ENCODE results near the gene LSAMP. TPM values are rescaled to one million over a fixed set of nuclear protein-coding genes. Genes with fewer than 3 reads are reported as not detected.

LSAMP gene
- total RNA-seq, 1 donor from 2014 or later: 5.0 TPM

DNA sequence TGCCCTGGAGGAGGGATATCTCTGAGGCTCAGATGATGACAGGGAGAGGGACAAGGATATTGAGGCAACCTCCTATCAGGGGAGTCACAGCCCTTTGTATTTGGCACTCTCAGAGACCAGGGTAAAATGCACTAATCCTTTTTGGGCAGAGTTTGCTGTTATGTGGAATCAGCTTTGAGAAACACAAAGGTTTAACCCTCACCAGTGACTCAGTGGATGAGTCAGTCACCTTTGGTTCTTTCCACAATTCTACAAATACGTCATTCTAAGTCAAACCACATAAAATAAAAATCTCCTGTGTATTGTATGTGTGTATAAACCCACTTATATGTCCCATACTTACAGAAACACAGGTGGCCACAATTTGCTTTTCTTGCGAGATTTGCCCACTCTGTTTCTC, 5.1 kb downstream of the LSAMP start:
- ATAC-seq (no peak), DNase-seq (ENCODE audit: missing footprints) (no peak)
- intact Hi-C loops (cut with DNase I): no loop called here

DNA sequence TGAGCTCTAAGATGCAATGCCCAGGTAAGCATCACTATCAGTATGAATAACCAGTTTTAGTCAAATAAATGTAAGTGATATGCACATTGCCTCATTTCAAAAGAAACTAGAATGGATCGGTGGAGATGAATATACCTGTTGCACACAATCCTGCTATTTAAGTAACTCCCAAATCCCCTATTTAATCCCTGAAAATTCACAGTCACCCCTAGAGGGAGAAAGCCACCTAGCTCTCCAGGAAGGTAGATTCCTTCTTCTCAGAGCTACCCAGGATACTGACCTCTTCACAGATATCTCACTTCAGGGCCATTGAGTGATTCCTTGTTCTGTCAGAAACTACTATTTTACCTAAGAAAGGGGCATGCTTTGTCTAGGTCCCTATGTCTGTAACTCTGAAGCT, 11.7 kb downstream of the LSAMP start:
- intact Hi-C loops (cut with DNase I): no loop called here
- DNase-seq (ENCODE audit: missing footprints): no peak
- ATAC-seq: no peak

DNA sequence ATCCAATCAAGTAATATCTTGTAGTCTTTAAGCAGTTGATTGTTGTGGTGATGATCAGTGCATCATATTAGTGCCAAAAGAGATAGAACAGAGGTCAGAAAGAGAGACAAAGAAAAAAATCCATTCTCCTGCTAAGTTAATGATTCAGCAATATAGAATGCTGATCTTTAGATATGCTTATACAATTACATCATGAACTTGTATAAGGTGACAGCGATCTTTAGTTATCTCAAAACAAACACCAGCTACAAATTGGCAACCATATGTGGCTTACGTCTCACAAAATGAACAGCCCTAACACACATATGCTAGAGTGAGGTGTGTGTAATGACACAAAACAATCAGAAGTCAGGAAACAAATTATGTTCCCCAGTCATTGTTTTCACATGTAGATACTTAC, 12.5 kb downstream of the LSAMP start:
- ATAC-seq (no peak), DNase-seq (ENCODE audit: missing footprints) (no peak)
- intact Hi-C loops (cut with DNase I): no loop called here

DNA sequence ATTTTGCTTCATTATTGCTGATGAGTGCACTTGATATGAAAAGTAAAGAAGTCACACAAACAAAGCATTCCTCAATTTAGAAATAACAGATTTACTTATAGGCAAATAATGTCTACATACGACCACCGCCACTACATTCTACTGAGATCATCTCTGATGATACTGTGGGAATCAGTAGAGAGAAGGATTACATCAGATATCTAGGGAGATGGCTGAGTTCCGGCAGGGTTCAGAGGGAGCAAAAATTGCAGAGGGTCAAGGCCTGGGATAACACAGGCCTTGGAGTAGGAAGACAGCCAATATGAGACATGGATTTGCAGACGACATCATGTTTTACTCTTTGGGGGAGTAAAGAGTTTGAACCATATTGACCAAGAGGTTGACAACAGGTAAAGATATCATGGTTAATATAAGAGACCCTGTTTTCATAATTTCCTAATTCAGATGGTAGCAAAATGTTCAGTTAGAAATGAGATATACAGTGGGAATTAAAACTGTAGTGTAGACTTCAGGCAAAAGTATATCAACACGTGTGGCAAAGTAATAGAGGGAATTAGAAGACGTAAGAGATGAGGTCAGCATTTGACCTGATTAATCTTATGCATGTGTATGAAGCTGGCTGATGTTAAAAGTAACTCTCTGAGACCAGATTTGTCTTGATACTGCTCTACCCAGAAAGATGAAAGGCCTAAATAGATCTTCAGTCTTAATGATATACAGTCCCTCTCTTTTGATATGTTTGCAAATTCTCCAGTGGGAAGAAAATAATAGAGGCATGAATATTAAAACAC, 15.6 kb downstream of the LSAMP start:
- no peak for ATAC-seq
- no peak for DNase-seq (ENCODE audit: missing footprints)
- intact Hi-C loops (cut with DNase I): no loop called here

DNA sequence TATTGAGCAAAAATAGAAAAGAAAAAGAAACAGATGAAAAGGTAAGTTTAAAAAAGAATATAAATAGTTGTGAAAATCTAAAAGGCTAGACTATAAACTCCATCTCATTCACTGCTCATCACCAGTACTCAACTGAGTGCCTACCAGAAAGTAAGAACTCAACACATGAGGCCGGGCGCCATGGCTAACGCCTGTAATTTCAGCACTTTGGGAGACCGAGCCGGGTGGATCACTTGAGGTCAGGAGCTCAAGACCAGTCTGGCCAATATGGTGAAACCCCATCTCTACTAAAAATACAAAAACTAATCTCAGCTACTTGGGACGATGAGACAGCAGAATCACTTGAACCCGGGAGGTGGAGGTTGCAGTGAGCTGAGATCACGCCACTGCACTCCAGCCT, 19.3 kb downstream of the LSAMP start:
- intact Hi-C loops (cut with DNase I): no loop called here
- DNase-seq (ENCODE audit: missing footprints) (no peak), ATAC-seq (no peak)

DNA sequence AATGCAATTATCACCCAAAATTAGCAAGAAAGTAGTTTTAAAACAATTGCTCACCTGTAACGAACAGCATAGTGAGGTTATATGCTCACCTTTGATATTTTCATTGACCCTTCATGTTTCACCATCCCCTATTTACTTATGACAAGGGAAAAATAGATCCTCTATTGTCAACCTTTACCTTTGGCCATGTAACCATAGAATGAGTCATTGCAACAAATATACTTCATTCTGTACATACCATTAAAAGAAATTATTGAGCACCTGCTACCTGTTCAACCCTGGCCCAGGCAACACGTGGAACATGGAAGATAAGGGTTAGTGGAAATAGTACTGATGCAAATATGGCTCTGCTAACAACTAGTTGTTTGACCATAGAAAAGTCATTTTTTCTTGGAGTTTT, 20.2 kb downstream of the LSAMP start:
- intact Hi-C loops (cut with DNase I): no loop called here
- no peak for DNase-seq (ENCODE audit: missing footprints)
- no peak for ATAC-seq

DNA sequence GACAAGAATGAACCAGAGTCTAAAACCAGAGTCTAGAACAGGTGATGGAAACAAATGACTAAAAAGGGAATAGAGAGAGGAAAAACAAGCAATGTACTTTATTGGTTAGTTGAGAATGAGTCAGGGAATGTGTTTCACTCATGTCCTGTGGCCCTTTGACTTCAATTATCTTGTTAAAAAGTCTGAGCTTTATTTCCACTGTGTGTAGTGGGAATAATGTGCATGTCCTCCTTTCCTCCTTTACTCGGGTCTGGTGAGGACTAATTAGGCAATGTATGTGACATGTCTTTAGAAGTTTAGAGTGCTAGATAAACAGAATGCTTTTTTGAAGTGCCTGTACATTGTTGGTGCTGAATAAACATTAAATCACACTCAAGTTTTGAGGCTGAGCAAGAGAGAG, 21.3 kb downstream of the LSAMP start:
- intact Hi-C loops (cut with DNase I): no loop called here
- ATAC-seq (no peak), DNase-seq (ENCODE audit: missing footprints) (no peak)

DNA sequence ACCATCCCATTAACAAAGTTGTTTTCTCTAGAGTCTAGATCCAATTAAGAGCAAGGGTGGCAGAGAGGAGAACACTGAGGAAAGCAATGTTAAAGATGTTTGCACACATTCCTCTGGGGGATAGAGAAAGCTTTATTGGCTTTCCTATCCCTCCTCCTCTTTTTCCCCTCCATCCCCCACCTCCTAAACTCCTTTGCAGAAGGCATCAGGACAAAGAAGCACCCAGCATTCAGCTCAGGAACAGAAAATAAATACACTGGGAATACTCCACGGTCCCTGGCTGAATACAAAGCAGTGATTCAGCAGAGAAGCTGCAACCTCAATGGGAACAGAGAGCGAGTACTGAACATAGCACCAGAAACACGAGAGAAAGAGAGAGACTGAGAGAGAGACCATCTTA, 21.9 kb downstream of the LSAMP start:
- ATAC-seq (peak; percentile 44), DNase-seq (ENCODE audit: missing footprints) (no peak)
- intact Hi-C loops (cut with DNase I): no loop called here

DNA sequence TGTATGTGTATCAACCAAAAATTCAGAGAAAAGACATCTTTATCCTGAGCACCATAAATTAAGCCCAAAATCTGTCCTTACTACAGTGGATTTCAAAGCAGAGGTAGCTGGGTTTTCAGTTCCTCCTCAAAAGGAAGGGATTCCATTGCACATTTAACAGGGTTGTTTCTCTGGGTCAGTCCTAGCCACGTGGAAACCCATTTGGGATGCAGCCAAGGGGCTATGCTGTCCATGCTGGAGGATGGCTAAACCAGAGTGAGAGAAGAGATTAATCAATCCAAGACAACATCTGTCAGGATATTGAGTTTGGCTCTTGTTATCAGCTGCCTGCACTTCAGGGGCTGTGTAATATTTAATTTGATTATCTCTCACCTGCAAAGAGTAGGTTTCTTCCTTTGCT, 28.1 kb downstream of the LSAMP start:
- intact Hi-C loops (cut with DNase I): no loop called here
- no peak for DNase-seq (ENCODE audit: missing footprints)
- no peak for ATAC-seq

DNA sequence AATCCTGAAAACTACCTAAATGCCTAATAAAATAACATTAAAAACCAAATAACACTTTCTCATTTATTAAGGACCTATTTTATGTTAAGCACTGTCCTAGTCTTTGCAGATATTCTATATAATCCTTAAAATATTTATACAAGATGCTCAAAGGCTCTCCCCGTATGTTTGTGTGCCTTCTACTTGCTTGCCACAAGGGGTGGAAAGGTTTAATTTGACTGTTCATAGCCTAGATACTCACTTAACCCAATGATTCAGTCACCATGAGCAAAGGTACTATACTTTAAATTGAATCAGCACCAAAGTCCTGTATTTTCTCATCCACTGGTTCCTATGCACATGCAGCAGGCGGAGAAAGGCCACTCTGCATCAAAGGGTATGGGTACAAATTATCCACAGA, 32.0 kb downstream of the LSAMP start:
- intact Hi-C loops (cut with DNase I): no loop called here
- ATAC-seq: no peak
- no peak for DNase-seq (ENCODE audit: missing footprints)

DNA sequence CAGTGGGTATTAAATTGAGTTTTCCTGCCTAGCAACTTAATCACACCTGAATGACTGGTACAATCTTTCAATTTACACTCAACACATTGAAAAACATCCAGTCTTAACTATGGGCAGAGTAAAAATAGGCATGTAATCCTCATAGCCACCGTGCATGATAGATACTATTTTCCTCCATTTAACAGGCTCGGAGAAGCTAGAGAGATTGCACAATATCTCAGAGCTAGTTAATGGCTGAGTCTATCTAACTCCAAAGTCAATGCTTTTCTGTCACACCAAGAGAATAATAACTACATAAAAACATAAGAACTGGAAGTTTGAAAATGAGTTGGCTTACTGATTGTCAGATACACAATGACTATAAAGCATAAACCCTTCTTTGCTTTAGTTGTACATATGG, 36.8 kb downstream of the LSAMP start:
- intact Hi-C loops (cut with DNase I): no loop called here
- ATAC-seq (no peak), DNase-seq (ENCODE audit: missing footprints) (no peak)

DNA sequence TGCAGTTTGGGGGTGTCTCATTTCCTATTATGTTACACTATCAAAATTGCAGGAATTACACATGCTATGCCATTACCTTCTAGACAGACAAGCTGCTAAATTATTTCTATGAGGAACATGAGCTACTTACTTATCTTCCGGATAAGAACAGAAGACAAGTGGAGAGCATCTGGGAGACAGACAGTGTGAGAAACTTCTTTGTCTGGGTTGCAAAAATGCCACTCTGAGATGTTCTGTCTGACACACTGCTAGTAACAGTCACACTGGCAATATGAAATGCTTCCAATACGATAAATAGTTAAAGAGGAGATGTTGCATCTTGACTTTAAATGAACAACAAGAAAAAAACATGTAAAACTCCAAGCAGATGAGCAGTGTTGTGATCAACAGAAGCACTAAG, 40.1 kb downstream of the LSAMP start:
- DNase-seq (ENCODE audit: missing footprints): no peak
- intact Hi-C loops (cut with DNase I): no loop called here
- ATAC-seq: no peak

DNA sequence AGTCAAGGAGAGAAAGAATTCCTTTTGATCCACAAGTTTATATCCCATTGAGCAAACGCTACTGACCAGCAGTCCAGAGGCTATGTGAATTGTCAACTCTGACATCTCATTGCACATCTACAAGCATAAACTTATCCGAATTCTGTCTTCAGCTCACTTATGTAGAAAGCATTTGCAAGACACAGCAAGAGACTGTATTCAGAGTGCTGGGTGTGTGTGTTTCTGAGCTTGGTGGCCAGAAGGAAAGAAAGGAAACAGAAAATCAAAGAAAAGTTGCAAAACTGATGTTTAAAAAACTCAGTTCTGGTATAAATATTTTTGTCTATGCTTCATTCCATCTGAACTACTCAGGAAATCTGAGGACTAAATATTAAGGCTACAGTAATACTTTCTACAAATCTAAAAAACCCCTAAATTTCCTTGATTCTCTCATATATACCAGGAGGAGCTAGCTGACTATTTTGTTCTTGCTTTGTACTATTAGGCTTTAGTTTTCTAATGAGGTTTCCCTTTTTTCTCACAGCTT, 45.5 kb downstream of the LSAMP start:
- DNase-seq (ENCODE audit: missing footprints) (no peak), ATAC-seq (no peak)
- intact Hi-C loops (cut with DNase I): no loop called here

DNA sequence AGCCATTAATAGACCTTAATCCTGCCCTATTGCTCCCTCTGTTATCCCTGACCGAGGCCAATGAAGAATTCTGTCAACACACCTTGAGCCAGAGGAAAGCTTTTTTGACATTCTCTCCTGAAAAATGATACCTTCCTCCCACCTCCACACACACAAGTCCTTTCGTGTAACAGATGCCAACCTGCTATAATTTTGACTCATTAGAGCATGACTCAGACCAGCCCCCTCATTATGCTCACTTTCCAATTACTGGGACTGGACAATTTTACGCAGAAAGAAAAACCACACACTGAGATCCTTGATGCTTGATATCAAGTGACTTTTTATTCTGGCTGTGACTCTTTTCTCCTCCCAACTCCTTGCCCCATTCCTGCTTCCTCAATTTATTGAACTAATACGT, 50.9 kb downstream of the LSAMP start:
- intact Hi-C loops (cut with DNase I): no loop called here
- ATAC-seq: no peak
- no peak for DNase-seq (ENCODE audit: missing footprints)

DNA sequence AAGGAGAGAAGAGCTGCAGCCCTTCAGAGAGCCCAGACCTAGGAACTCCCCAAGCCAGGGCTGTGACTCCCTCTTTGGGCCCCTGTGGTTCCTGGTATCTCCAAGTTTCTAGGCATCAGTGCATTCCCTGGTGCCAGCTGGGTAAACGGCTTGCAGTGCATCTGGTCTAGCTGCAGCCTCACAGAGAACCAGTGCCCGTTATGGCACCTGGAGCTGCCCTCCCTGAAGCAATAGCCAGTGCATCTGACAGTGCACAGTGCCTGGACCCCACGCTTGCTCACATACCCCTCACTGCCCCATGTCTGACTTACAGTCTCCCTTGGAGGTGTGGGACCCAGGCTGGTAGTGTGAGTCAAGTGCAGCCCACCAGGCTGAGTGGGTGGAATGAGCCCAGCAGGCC, 52.1 kb downstream of the LSAMP start:
- no peak for ATAC-seq
- intact Hi-C loops (cut with DNase I): no loop called here
- no peak for DNase-seq (ENCODE audit: missing footprints)

DNA sequence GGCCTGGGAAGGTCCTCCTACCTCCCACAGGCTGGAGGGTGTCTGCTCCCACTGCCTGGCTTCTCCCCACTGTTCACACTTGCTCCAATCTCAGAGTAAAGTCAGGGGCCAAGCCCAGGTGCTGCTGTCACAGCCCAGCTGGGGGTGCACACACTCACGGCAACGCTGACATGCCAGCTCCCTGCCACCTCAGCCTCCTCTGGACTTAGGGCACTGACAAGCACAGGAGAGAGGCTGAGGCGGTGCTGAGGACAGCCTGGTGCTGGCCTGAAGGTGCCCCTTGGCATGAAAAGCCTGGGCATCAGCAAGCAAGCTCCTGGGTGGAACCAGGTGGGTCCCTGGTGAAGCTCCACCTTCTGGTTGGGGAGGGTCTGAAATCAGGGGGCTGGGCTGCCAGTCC, 53.0 kb downstream of the LSAMP start:
- ATAC-seq (no peak), DNase-seq (ENCODE audit: missing footprints) (no peak)
- intact Hi-C loops (cut with DNase I): no loop called here

DNA sequence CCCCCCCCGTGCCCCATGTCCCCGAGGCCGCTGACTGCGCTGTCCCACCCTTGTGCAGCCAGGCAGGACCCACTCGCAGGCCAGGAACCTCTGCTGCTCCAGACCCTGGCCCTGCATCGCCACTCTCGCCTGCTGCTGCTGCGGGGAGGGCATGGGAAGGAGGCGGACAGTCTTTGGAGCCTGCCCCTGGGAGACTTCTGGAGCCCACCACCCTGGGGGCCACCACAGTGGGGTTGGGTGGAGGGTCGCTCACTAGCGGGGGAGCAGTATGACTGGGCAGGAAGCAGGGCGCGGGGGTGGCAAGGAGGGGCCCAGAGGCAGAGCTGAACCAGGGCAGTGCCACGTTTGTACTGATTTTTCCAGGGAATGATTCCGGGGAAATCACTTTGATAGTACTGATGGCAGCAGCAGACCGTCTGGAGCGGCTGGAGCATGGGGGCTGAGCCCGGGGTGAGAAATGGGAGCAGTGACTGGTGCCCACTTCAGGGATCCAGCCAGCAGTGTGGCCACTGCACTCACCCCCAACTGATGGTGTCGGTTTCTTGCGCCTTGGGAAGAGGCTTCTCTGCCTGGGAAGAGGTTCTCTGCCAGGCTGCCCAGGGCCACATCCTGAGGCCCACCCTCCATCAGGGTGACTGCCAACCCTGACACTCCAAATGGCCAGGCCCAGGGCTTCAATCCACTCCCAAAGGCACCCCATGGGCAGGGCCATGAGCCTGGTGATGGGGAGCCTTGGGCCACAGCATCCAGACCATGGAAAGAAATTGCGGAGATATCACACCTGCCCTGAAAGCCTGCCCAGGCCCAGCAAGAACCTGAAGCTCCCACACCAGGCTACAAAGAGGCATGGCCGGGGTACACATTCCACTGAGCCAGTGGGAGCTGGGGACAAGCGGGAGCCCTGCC, 53.7 kb downstream of the LSAMP start:
- ATAC-seq (no peak), DNase-seq (ENCODE audit: missing footprints) (no peak)
- intact Hi-C loops (cut with DNase I): no loop called here

DNA sequence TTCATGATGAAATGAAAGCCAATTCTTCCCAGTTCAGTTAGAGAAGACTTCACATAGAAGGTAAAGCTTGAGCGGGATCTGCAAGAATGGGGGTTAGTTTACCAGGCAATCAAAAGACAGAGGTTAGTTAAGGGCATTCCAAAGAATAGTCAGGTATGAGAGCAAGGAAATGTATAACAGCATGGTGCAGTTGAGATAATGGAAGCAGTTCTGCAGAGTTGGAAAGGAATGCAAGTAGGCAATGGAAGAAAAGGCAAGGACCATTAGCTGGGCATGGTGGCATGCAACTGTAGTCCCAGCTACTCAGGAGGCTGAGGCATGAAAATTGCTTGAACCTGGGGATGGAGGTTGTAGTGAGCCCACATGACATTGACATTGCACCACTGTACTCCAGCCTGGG, 55.0 kb downstream of the LSAMP start:
- ATAC-seq (no peak), DNase-seq (ENCODE audit: missing footprints) (no peak)
- intact Hi-C loops (cut with DNase I): no loop called here

DNA sequence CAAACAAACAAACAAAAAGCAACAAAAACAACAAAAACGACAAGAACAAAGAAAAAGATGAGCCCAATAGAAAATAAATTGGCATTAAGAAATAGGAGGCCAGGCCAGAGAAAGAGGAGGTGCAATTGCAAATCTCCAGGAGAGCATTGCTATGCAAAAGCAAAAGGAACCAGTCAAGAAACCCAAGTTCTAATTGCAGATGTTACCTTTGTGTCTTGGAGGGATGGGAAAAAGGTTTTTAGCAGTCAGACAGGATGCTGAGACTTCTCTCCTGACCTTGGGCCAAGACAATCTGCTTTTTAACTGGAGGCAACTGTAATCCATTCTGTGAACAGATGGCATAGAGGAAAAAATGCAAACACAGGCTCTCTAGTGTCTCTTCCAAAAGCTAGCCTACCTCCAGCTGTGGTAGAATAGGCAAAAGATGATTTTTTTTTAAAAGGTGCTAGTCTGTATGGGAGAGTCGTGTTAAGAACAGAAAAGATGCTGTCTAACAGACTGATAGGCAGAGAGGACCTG, 56.4 kb downstream of the LSAMP start:
- intact Hi-C loops (cut with DNase I): no loop called here
- ATAC-seq (no peak), DNase-seq (ENCODE audit: missing footprints) (no peak)

DNA sequence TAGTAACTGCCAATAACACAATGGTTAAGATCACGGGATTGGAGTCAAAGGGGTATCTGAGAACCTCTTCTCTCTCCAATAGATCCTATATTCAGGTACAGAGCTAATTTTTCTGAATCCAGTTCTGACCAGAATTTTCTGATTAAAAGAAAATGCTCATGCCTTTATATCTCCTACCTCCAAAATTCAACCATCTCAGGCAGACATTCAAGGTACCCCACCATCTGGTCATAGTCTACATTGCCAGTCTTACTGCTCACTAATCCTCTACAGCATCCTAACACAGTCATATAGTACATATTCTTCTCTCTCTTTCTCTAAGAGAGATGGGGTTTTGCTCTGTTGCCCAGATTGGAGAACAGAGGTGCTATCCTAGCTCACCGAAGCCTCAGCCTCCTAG, 59.1 kb downstream of the LSAMP start:
- intact Hi-C loops (cut with DNase I): no loop called here
- DNase-seq (ENCODE audit: missing footprints) (no peak), ATAC-seq (no peak)

Data from Right ventricle myocardium inferior (tissue), 1 donor.